Vagina (tissue), 2 donors: ENCODE measurements around the gene DACT2. TPM values are rescaled to one million over a fixed set of nuclear protein-coding genes. Genes with fewer than 3 reads are reported as not detected.
A peak's percentile ranks its signal among the peaks of the same experiment; 100 is the strongest.

Source experiments
- DNase-seq, 2 donors: peaks; one replicate each; pipeline ENCODE4 v3.0.0-alpha.2; 2017; ENCODE audit errors: extremely low spot score in 2 of 2
- H3K27ac ChIP-seq: fragments of 200-600 bp; sonication (generic); one replicate; pipeline ENCODE4 v1.5.1; 2019
- H3K27me3 ChIP-seq: fragments of 200-600 bp; sonication (generic); one replicate; pipeline ENCODE4 v1.5.1; 2019
- H3K36me3 ChIP-seq, 2 donors: fragments of 200-600 bp; sonication (generic); one replicate each; pipeline ENCODE4 v1.5.1; 2017 to 2019
- H3K4me1 ChIP-seq: fragments of 200-600 bp; sonication (generic); one replicate; pipeline ENCODE4 v1.5.1; 2019
- H3K4me3 ChIP-seq, 2 donors: fragments of 200-600 bp; sonication (generic); 1 replicate in 1 of 2; 2 replicates in 1 of 2; pipeline ENCODE4 v1.5.1; 2016 to 2019
- H3K9me3 ChIP-seq: fragments of 200-600 bp; sonication (generic); one replicate; pipeline ENCODE4 v1.5.1; 2019
- POLR2A ChIP-seq, 2 donors: fragments of 450-650 bp; IDR thresholded peaks; one replicate each; pipeline ENCODE4 v1.6.1; 2017; ENCODE audit warnings: antibody characterized with exemption in 2 of 2, mild to moderate bottlenecking in 2 of 2, moderate library complexity in 2 of 2
- POLR2AphosphoS5 ChIP-seq, 2 donors: sonication (generic); formaldehyde crosslinking; IDR thresholded peaks; one replicate each; pipeline ENCODE4 v1.9.0; 2017; ENCODE audit warnings: antibody characterized with exemption in 2 of 2, mild to moderate bottlenecking in 2 of 2, low read depth in 1 of 2; ENCODE audit not compliant: insufficient read depth in 1 of 2
- intact Hi-C: fragments of 100-400 bp; cut with DNase I; formaldehyde crosslinking; loops from one replicate; pipeline ENCODE4 v1.15.1; 2023
- total RNA-seq: library from RNA; depleted of rRNA; stranded (reverse); fragments of >200 nt; gene quantifications from one replicate; pipeline ENCODE4 v1.2.3, GENCODE V29; 2016
- TF ChIP-seq, protein P1 (sequence below), 3 experiments: fragments of 450-650 bp in 2 of 3; fragments of 200-600 bp in 1 of 3; sonication (generic) in 1 of 3; IDR thresholded peaks; one replicate each; pipeline ENCODE4 v1.5.1; 2017 to 2019; ENCODE audit warnings: antibody characterized with exemption in 3 of 3, mild to moderate bottlenecking in 2 of 3, moderate library complexity in 2 of 3

The DACT2 gene
- total RNA-seq, 1 donor from 2014 or later, result 1.5 TPM

DNA sequence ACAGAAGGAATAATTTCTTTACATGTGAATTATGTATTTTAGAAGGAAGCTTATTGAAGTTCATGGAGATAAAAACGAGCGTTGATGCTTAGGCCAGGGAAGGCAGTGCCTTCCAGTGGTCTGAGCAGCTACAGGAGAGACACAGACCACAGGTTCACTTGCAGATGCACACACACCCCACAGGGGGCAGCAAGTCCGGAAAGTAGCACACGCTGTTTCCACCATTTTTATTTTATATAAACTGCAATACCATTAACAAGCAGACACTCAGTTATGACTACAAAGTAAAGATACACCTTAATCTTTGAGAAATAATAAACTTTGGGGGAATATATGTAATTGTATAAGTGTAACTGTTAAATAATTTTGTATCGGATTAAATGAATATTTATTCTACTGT is 13.5 kb upstream of the DACT2 start:
- Histone ChIP-seq H3K9me3 (no peaks in the 10 kb centered on the region), H3K36me3 (no peaks in the 10 kb centered on the region), H3K27ac (no peak overlapping the region), H3K4me1 (no peaks in the 10 kb centered on the region), H3K4me3 (no peak overlapping the region), H3K27me3 (no peaks in the 10 kb centered on the region)
- no peak for DNase-seq
- TF ChIP-seq, protein P1, sequence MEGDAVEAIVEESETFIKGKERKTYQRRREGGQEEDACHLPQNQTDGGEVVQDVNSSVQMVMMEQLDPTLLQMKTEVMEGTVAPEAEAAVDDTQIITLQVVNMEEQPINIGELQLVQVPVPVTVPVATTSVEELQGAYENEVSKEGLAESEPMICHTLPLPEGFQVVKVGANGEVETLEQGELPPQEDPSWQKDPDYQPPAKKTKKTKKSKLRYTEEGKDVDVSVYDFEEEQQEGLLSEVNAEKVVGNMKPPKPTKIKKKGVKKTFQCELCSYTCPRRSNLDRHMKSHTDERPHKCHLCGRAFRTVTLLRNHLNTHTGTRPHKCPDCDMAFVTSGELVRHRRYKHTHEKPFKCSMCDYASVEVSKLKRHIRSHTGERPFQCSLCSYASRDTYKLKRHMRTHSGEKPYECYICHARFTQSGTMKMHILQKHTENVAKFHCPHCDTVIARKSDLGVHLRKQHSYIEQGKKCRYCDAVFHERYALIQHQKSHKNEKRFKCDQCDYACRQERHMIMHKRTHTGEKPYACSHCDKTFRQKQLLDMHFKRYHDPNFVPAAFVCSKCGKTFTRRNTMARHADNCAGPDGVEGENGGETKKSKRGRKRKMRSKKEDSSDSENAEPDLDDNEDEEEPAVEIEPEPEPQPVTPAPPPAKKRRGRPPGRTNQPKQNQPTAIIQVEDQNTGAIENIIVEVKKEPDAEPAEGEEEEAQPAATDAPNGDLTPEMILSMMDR (IDR thresholded peaks at IDR 0.05), result no peak
- no peak for TF ChIP-seq POLR2A (IDR thresholded peaks at IDR 0.05)
- no peak for TF ChIP-seq POLR2AphosphoS5 (IDR thresholded peaks at IDR 0.05; ENCODE audit: insufficient read depth in 1 of 2, low read depth in 1 of 2)
- intact Hi-C loops, result no loop called here

DNA sequence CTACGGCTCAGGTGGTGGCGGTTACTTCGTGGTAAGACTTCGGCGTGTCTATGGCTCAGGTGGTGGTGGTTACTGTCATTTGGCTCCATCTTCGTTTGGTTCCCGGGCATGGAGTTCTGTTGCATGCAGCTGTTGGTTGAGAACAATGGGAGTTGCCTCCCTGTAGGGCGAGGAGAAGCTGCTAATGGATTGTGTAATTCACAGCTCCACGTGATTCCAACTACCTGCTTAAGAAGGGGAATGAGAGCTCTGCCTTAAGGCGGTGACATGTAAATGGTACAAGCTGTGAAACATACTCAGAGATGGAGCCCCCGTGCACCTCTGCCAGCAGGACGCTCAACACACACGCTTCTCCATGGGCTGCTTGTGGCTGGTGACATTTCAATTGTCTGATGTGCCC is 12.4 kb upstream of the DACT2 start:
- Histone ChIP-seq H3K27me3 (no peaks in the 10 kb centered on the region), H3K36me3 (no peaks in the 10 kb centered on the region), H3K4me1 (no peaks in the 10 kb centered on the region), H3K9me3 (no peaks in the 10 kb centered on the region), H3K27ac (no peak overlapping the region), H3K4me3 (no peak overlapping the region)
- no peak for DNase-seq
- TF ChIP-seq, protein P1 (IDR thresholded peaks at IDR 0.05), result no peak
- TF ChIP-seq POLR2A (IDR thresholded peaks at IDR 0.05) (no peak), POLR2AphosphoS5 (IDR thresholded peaks at IDR 0.05; ENCODE audit: insufficient read depth in 1 of 2, low read depth in 1 of 2) (peak in 1 of 2 donors; percentile 19)
- intact Hi-C loops, result no loop called here

DNA sequence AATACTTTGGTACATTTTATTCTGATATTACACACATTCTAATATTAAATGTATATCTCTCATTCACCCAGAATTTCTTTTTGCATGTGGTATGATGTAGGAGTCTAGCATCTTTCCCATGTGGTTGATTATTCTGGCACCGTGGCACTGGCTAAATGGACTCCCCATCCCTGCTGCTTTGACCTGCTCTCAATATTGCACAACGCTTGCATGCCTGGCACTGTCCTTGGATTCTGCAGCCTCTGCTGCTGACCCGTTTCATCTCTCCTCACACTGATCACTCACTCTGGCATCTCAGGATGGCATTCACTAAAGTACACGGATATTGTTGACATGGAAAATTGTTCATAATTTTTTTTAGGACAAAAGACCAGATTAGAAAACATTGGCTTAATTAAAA is 11.5 kb upstream of the DACT2 start:
- no peak for DNase-seq
- no peaks in the 10 kb centered on the region for H3K9me3 ChIP-seq
- no peak overlapping the region for H3K27ac ChIP-seq
- intact Hi-C loops, result no loop called here
- H3K36me3 ChIP-seq, result no peaks in the 10 kb centered on the region
- H3K4me1 ChIP-seq, result no peaks in the 10 kb centered on the region
- TF ChIP-seq, protein P1 (IDR thresholded peaks at IDR 0.05), result no peak
- TF ChIP-seq POLR2AphosphoS5 (IDR thresholded peaks at IDR 0.05; ENCODE audit: insufficient read depth in 1 of 2, low read depth in 1 of 2) (no peak), POLR2A (IDR thresholded peaks at IDR 0.05) (no peak)
- no peak overlapping the region for H3K4me3 ChIP-seq
- no peaks in the 10 kb centered on the region for H3K27me3 ChIP-seq

DNA sequence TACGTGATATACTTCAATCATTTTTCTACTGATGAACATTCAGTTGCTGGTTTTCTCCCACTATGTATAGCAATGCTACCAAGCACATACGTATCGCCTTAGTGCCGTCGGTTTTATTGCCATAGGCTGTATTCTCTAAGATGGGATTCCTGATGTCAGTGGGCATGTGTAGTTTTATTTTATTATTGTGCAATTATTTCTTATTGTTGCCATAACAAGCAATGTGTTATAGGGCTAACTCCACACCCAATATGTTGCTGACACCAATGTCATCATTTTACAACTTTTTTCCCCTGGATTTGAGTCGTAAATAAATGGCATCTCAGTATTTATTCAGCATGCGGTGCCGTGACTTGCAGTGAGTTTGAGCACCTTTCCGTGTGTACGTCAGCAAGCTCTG is 10.8 kb upstream of the DACT2 start:
- Histone ChIP-seq H3K4me1 (no peaks in the 10 kb centered on the region), H3K27me3 (no peaks in the 10 kb centered on the region), H3K27ac (no peak overlapping the region), H3K4me3 (no peak overlapping the region), H3K9me3 (no peaks in the 10 kb centered on the region), H3K36me3 (no peaks in the 10 kb centered on the region)
- TF ChIP-seq POLR2A (IDR thresholded peaks at IDR 0.05), result no peak
- TF ChIP-seq, protein P1 (IDR thresholded peaks at IDR 0.05), result no peak
- no peak for TF ChIP-seq POLR2AphosphoS5 (IDR thresholded peaks at IDR 0.05; ENCODE audit: insufficient read depth in 1 of 2, low read depth in 1 of 2)
- intact Hi-C loops, result no loop called here
- DNase-seq, result no peak

DNA sequence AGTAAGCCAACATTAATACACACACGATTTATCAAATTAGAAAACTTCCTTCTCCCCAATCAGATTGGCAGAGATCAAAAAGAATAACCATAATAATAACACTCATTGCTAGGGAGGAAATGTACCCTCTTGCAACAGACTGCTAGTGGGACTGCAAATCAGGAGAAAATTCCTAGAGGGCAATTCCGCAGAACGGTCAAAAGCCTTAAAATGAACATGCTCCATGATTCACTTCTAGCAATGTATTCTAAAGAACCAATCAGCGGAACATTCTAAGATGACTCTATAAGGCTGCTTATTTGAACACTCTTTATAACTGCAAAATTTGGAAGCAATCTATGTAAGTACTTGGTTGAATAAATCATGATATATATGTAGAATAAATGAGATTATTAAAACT is 8.5 kb upstream of the DACT2 start:
- H3K4me3 ChIP-seq, result no peak overlapping the region
- intact Hi-C loops, result no loop called here
- no peak for DNase-seq
- H3K27ac ChIP-seq, result no peak overlapping the region
- TF ChIP-seq POLR2A (IDR thresholded peaks at IDR 0.05), result no peak
- TF ChIP-seq, protein P1 (IDR thresholded peaks at IDR 0.05), result no peak
- no peak for TF ChIP-seq POLR2AphosphoS5 (IDR thresholded peaks at IDR 0.05; ENCODE audit: insufficient read depth in 1 of 2, low read depth in 1 of 2)
- H3K4me1 ChIP-seq, result no peaks in the 10 kb centered on the region
- H3K36me3 ChIP-seq, result no peaks in the 10 kb centered on the region
- no peaks in the 10 kb centered on the region for H3K9me3 ChIP-seq
- H3K27me3 ChIP-seq, result no peaks in the 10 kb centered on the region
